ENCODE results near the gene PROC. TPM values are rescaled to one million over a fixed set of nuclear protein-coding genes. Genes with fewer than 3 reads are reported as not detected.

The PROC gene
- total RNA-seq = not detected in 2 replicates

DNA sequence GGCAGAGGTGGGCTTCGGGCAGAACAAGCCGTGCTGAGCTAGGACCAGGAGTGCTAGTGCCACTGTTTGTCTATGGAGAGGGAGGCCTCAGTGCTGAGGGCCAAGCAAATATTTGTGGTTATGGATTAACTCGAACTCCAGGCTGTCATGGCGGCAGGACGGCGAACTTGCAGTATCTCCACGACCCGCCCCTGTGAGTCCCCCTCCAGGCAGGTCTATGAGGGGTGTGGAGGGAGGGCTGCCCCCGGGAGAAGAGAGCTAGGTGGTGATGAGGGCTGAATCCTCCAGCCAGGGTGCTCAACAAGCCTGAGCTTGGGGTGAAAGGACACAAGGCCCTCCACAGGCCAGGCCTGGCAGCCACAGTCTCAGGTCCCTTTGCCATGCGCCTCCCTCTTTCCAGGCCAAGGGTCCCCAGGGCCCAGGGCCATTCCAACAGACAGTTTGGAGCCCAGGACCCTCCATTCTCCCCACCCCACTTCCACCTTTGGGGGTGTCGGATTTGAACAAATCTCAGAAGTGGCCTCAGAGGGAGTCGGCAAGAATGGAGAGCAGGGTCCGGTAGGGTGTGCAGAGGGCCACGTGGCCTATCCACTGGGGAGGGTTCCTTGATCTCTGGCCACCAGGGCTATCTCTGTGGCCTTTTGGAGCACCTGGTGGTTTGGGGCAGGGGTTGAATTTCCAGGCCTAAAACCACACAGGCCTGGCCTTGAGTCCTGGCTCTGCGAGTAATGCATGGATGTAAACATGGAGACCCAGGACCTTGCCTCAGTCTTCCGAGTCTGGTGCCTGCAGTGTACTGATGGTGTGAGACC lies at the start of gene PROC:
PROC (plus strand) TSS at position 128 of the 812 bp plus-strand sequence. CDS start 1,516 bp downstream, outside the sequence.

GRCh38 chr2:127387655-127388422 lies 30.4 kb upstream of the PROC start, which contains the start of gene MAP3K2:
TSS of gene MAP3K2 (minus strand) at chr2:127387975. CDS start at chr2:127343129, 44,846 bp downstream.

Small RNA genes lying within 50 kb of the gene (small RNA-seq; reads per million reads assigned to genes)
- gene MIR4783 = not detected
- gene RNU4-48P = not detected

Other genes starting within 250 kb of the PROC start
- gene CYP27C1, start 198.1 kb upstream of the PROC start, total RNA-seq = not detected in 2 replicates
- 41.2 and 44.4 TPM in 2 replicates for gene ERCC3, start 124.3 kb upstream of the PROC start, total RNA-seq
- 28.1 and 28.2 TPM in 2 replicates for gene MAP3K2, start 30.5 kb upstream of the PROC start, total RNA-seq
- 36.6 and 38.4 TPM in 2 replicates for gene IWS1, start 108.1 kb downstream of the PROC start, total RNA-seq
- gene MYO7B, start 117.3 kb downstream of the PROC start, total RNA-seq = under 0.01 and 0.10 TPM in 2 replicates
- gene GPR17, start 227.7 kb downstream of the PROC start, total RNA-seq = not detected in 2 replicates

All from vein endothelial cell (primary cell).